H9 (cell line): ENCODE data around the gene GRIN2A. TPM values are rescaled to one million over a fixed set of nuclear protein-coding genes. Genes with fewer than 3 reads are reported as not detected.

Source experiments
- DNase-seq: peaks from one replicate; pipeline ENCODE4 v3.0.0-alpha.2; 2017
- H2AFZ ChIP-seq: one replicate; pipeline ENCODE4 v1.6.1; 2013; ENCODE audit warnings: mild to moderate bottlenecking, low read length, control low read depth, moderate library complexity
- H2AK5ac ChIP-seq: 2 replicates; pipeline ENCODE4 v1.6.1; 2013; ENCODE audit warnings: low read length, control low read depth, mixed read lengths; ENCODE audit not compliant: insufficient read length
- H2BK120ac ChIP-seq: one replicate; pipeline ENCODE4 v1.6.1; 2013; ENCODE audit warnings: low read depth, mild to moderate bottlenecking, low read length, control low read depth, inconsistent platforms; ENCODE audit not compliant: poor library complexity, severe bottlenecking
- H2BK12ac ChIP-seq: 2 replicates; pipeline ENCODE4 v1.6.1; 2013; ENCODE audit warnings: low read length, control low read depth, mixed read lengths, low read depth; ENCODE audit not compliant: insufficient read length
- H2BK15ac ChIP-seq: 2 replicates; pipeline ENCODE4 v1.6.1; 2013; ENCODE audit warnings: low read depth, low read length, control low read depth
- H2BK20ac ChIP-seq: one replicate; pipeline ENCODE4 v1.6.1; 2013; ENCODE audit warnings: low read depth, mild to moderate bottlenecking, low read length, control low read depth, inconsistent platforms; ENCODE audit not compliant: poor library complexity, severe bottlenecking
- H2BK5ac ChIP-seq: 2 replicates; pipeline ENCODE4 v1.6.1; 2013; ENCODE audit warnings: low read length, control low read depth, mixed read lengths; ENCODE audit not compliant: insufficient read length
- H3K14ac ChIP-seq: 2 replicates; pipeline ENCODE4 v1.6.1; 2013; ENCODE audit warnings: low read length, control low read depth; ENCODE audit not compliant: insufficient read depth
- H3K18ac ChIP-seq: 2 replicates; pipeline ENCODE4 v1.6.1; 2013; ENCODE audit warnings: low read depth, mild to moderate bottlenecking, mixed read lengths, low read length, control low read depth; ENCODE audit not compliant: insufficient read length
- H3K23ac ChIP-seq: 2 replicates; pipeline ENCODE4 v1.6.1; 2013; ENCODE audit warnings: low read length, control low read depth, mixed read lengths, low read depth; ENCODE audit not compliant: insufficient read length
- H3K23me2 ChIP-seq: 2 replicates; pipeline ENCODE4 v1.6.1; 2013; ENCODE audit warnings: low read depth, mild to moderate bottlenecking, mixed read lengths, low read length, control low read depth; ENCODE audit not compliant: insufficient read length, poor library complexity, severe bottlenecking
- H3K27ac ChIP-seq: 2 replicates; pipeline ENCODE4 v1.5.1; 2013; ENCODE audit warnings: low read length, control low read depth, mixed read lengths, low read depth; ENCODE audit not compliant: insufficient read length
- H3K27me3 ChIP-seq: 2 replicates; pipeline ENCODE4 v1.6.1; 2013; ENCODE audit warnings: low read length, control low read depth, inconsistent platforms; ENCODE audit not compliant: insufficient read depth
- H3K4ac ChIP-seq: 2 replicates; pipeline ENCODE4 v1.6.1; 2013; ENCODE audit warnings: low read depth, mild to moderate bottlenecking, control low read depth, inconsistent platforms, low read length, moderate library complexity
- H3K4me1 ChIP-seq: 2 replicates; pipeline ENCODE4 v1.6.1; 2013; ENCODE audit warnings: low read length, control low read depth, inconsistent platforms; ENCODE audit not compliant: insufficient read depth
- H3K4me2 ChIP-seq: 2 replicates; pipeline ENCODE4 v1.6.1; 2013; ENCODE audit warnings: low read length, control low read depth, mixed read lengths; ENCODE audit not compliant: insufficient read length, insufficient read depth
- H3K56ac ChIP-seq: 2 replicates; pipeline ENCODE4 v1.6.1; 2013; ENCODE audit warnings: low read depth, mild to moderate bottlenecking, mixed read lengths, low read length, control low read depth; ENCODE audit not compliant: insufficient read length
- H3K79me1 ChIP-seq: 2 replicates; pipeline ENCODE4 v1.6.1; 2013; ENCODE audit warnings: low read depth, mild to moderate bottlenecking, moderate library complexity, low read length, control low read depth, inconsistent platforms; ENCODE audit not compliant: insufficient read depth, poor library complexity, severe bottlenecking
- H3K79me2 ChIP-seq: 2 replicates; pipeline ENCODE4 v1.6.1; 2013; ENCODE audit warnings: low read length, control low read depth, inconsistent platforms; ENCODE audit not compliant: insufficient read depth
- H3K9ac ChIP-seq: 2 replicates; pipeline ENCODE4 v1.6.1; 2013; ENCODE audit warnings: low read length, control low read depth, mixed read lengths; ENCODE audit not compliant: insufficient read length; ENCODE audit errors: extremely low read depth
- H3K9me3 ChIP-seq: one replicate; pipeline ENCODE4 v1.6.1; 2013; ENCODE audit warnings: low read depth, low read length, inconsistent platforms; ENCODE audit not compliant: control insufficient read depth
- H3T11ph ChIP-seq: one replicate; pipeline ENCODE4 v1.6.1; 2013; ENCODE audit warnings: mild to moderate bottlenecking, low read length, control low read depth, inconsistent platforms
- H4K20me1 ChIP-seq: one replicate; pipeline ENCODE4 v1.6.1; 2013; ENCODE audit not compliant: control insufficient read depth, insufficient read length, insufficient read depth
- H4K5ac ChIP-seq: 2 replicates; pipeline ENCODE4 v1.6.1; 2013; ENCODE audit warnings: low read depth, mild to moderate bottlenecking, mixed read lengths, low read length, control low read depth; ENCODE audit not compliant: insufficient read length
- H4K8ac ChIP-seq: replicated peaks from 2 replicates; pipeline ENCODE4 v1.6.1; 2013; ENCODE audit warnings: low read length, control low read depth, mixed read lengths, low read depth; ENCODE audit not compliant: insufficient read length
- H4K91ac ChIP-seq: 2 replicates; pipeline ENCODE4 v1.6.1; 2013; ENCODE audit warnings: low read depth, mild to moderate bottlenecking, moderate library complexity, mixed read lengths, low read length, control low read depth; ENCODE audit not compliant: insufficient read length
- H3K27ac Mint-ChIP-seq, 3 experiments: 2 replicates in 2 of 3; 3 replicates in 1 of 3; pipeline ENCODE4 v1.8.0; 2020 to 2021; ENCODE audit warnings: mixed read lengths in 3 of 3, mild to moderate bottlenecking in 1 of 3, moderate library complexity in 1 of 3
- H3K27me3 Mint-ChIP-seq: 2 replicates; pipeline ENCODE4 v1.8.0; 2021; ENCODE audit warnings: low read depth, mild to moderate bottlenecking, moderate library complexity, mixed read lengths
- H3K36me3 Mint-ChIP-seq, 3 experiments: 2 replicates in 2 of 3; 3 replicates in 1 of 3; pipeline ENCODE4 v1.8.0; 2020 to 2021; ENCODE audit warnings: low read depth in 3 of 3, mixed read lengths in 3 of 3; ENCODE audit not compliant: insufficient read depth in 1 of 3
- H3K4me1 Mint-ChIP-seq, 2 experiments: 2 replicates each; pipeline ENCODE4 v1.8.0; 2020; ENCODE audit warnings: mixed read lengths in 2 of 2
- H3K4me3 Mint-ChIP-seq, 2 experiments: 2 replicates in 1 of 2; 3 replicates in 1 of 2; pipeline ENCODE4 v1.8.0; 2020 to 2021; ENCODE audit warnings: mild to moderate bottlenecking in 2 of 2, mixed read lengths in 2 of 2, moderate library complexity in 1 of 2
- H3K9me3 Mint-ChIP-seq, 2 experiments: 2 replicates in 1 of 2; 3 replicates in 1 of 2; pipeline ENCODE4 v1.8.0; 2020; ENCODE audit warnings: mild to moderate bottlenecking in 2 of 2, mixed read lengths in 2 of 2, moderate library complexity in 1 of 2
- CTCF ChIP-seq: fragments of 200-600 bp; sonication (generic); conservative IDR thresholded peaks from 3 replicates; pipeline ENCODE4 v1.8.0; 2021; ENCODE audit warnings: antibody characterized with exemption, mild to moderate bottlenecking
- WGBS: extraction: QIAGEN DNeasy Blood & Tissue Kit; methylation state at CpG from one replicate; pipeline ENCODE4 v1.1.7; 2013; ENCODE audit warnings: missing lambda C conversion rate, low lambda C conversion rate, mixed read lengths; ENCODE audit not compliant: insufficient read length; ENCODE audit errors: extremely low coverage; 5-methylcytosine and 5-hydroxymethylcytosine counted together
- total RNA-seq: library from RNA; stranded (reverse); gene quantifications from 2 replicates; pipeline ENCODE4 v1.2.1, GENCODE V29; 2021

The GRIN2A gene
- total RNA-seq, 1 experiment from 2014 or later, result 1.5 TPM

- Mint-ChIP-seq H3K4me1 (peaks cover 89 to 96% of the 10 kb centered on the region in 2 experiments), H3K27me3 (no peaks in the 10 kb centered on the region), H3K9me3 (no peaks in the 10 kb centered on the region), H3K36me3 (no peaks in the 10 kb centered on the region; a peak in 1 of 7 replicates), H3K4me3 (no peak overlapping the region), H3K27ac (peak overlapping the region in 2 of 3 experiments; percentile 47 to 61; a peak in 2 of 7 replicates)
- H3T11ph ChIP-seq, result no peak overlapping the region
- no peaks in the 10 kb centered on the region for H4K20me1 ChIP-seq
- H3K56ac ChIP-seq, result no peak overlapping the region
- no peak for DNase-seq
- H3K14ac ChIP-seq, result no peak overlapping the region; the same call in 1 of the 2 replicates
- peak overlapping the region; percentile 44 for H3K18ac ChIP-seq
- no peaks in the 10 kb centered on the region for H3K9me3 ChIP-seq
- H3K4ac ChIP-seq, result no peak overlapping the region
- no peak overlapping the region for H4K5ac ChIP-seq
- no peaks in the 10 kb centered on the region for H3K79me1 ChIP-seq
- H2BK15ac ChIP-seq, result no peak overlapping the region
- H4K8ac ChIP-seq, result peak overlapping the region; percentile 44
- no peaks in the 10 kb centered on the region for H3K27me3 ChIP-seq
- no peak overlapping the region for H2AFZ ChIP-seq
- H3K27ac ChIP-seq, result no peak overlapping the region
- H2BK120ac ChIP-seq, result no peak overlapping the region
- no peak overlapping the region for H3K4me2 ChIP-seq
- H3K4me1 ChIP-seq, result peaks cover 23% of the 10 kb centered on the region
- H3K9ac ChIP-seq, result no peak overlapping the region
- no peak overlapping the region for H3K23ac ChIP-seq
- H2AK5ac ChIP-seq, result no peak overlapping the region
- TF ChIP-seq CTCF, result no peak
- H4K91ac ChIP-seq, result no peak overlapping the region
- no peak overlapping the region for H2BK20ac ChIP-seq
- H2BK5ac ChIP-seq, result no peak overlapping the region
- H3K79me2 ChIP-seq, result no peaks in the 10 kb centered on the region
- no CpG with 5 or more reads among the region's 4 CpGs for WGBS
- no peak overlapping the region for H2BK12ac ChIP-seq
- H3K23me2 ChIP-seq, result no peaks in the 10 kb centered on the region
These were observed 364.6 kb downstream of the GRIN2A start for GRCh38 chr16:9817586-9817985.
